Measurements from ENCODE around the gene CHCHD2.
A peak's percentile ranks its signal among the peaks of the same experiment; 100 is the strongest.

The CHCHD2 gene

DNA sequence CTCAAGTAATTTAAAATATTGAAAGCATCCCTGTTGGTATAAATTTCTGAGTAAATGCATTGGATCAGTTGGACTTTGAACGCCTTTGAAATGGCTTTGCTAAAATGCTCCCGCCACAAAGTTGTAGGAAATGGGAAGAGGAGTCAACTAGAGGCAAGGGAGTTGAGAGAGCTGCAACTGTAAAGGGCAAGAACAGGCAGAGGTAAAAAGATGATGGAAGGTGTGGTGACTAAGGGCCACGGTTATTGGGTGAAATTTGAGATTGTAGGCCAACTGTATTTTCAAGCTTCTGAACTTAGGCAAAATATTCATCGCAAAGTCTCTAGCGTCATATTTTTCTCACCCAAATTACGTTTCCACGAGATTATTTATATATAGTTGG is 42.8 kb downstream of the CHCHD2 start:
- Mint-ChIP-seq H3K4me3 (peak overlapping the region; percentile 93), H3K27ac (peak overlapping the region; percentile 97), H3K36me3 (peaks cover 23% of the 10 kb centered on the region), H3K4me1 (peaks cover 36% of the 10 kb centered on the region), H3K9me3 (no peaks in the 10 kb centered on the region), H3K27me3 (no peaks in the 10 kb centered on the region)

DNA sequence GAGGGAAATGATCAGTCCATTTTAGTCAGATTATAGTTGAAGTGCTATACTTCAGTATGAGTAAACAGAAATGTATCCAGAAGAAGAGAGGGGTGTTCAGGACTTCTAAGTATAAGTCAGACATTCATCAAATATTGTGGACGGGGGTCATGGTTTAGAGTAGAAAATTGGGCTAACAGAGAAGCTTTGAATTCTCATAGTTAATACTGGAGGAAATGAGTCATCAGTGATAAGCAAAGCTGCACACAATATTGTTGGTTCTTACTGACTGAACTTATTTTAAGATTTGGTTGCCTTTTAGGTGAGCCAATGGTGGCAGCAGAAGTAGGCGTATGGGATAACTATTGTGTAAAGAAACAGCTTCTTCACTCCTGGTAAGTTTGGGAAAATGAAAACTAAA is 43.9 kb downstream of the CHCHD2 start:
- Mint-ChIP-seq H3K9me3 (no peaks in the 10 kb centered on the region), H3K27me3 (no peaks in the 10 kb centered on the region), H3K4me3 (peak overlapping the region; percentile 51), H3K36me3 (peaks cover 28% of the 10 kb centered on the region), H3K4me1 (peaks cover 36% of the 10 kb centered on the region), H3K27ac (peak overlapping the region; percentile 89)

DNA sequence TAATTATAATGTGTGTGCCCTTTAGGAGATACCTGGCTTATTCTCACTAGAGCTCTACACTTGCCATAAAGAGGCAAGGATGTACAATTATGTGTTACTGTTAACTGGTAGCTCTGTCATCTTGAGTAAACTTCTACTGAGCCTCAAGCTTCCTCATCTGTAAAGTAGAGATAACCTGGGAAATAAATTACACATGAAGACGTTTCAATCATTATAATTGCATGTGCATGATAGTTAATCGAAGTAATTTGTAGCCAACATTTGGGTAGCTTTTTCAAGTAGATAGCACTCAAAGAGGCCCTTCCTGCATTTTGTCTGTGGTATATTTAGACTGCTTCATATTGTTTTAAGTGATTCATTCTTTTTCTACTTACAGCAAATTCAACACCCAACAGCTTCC is 52.3 kb downstream of the CHCHD2 start:
- peak overlapping the region; percentile 68 for H3K4me3 Mint-ChIP-seq
- peaks cover 15% of the 10 kb centered on the region for H3K36me3 Mint-ChIP-seq
- H3K9me3 Mint-ChIP-seq: no peaks in the 10 kb centered on the region
- H3K27ac Mint-ChIP-seq: peak overlapping the region; percentile 76
- H3K4me1 Mint-ChIP-seq: peaks cover 39% of the 10 kb centered on the region
- no peaks in the 10 kb centered on the region for H3K27me3 Mint-ChIP-seq

DNA sequence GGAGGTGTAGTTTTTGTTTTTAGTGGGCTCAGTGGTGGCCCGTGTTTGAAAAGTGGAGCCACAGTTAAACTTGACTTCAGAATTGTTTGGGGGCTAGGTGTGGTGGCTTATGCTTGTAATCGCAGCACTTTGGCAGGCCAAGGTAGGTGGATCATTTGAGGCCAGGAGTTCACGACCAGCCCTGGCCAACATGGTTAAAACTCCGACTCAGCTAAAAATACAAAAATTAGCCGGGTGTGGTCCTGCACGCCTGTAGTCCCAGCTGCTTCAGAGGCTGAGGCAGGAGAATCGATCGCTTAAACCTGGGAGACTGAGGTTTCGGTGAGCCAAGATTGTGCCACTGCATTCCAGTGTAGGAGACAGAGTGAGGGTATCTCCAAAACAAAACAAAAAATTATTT is 52.9 kb downstream of the CHCHD2 start:
- H3K4me3 Mint-ChIP-seq: peak overlapping the region; percentile 93
- H3K36me3 Mint-ChIP-seq: peaks cover 15% of the 10 kb centered on the region
- H3K9me3 Mint-ChIP-seq: no peaks in the 10 kb centered on the region
- H3K4me1 Mint-ChIP-seq: peaks cover 41% of the 10 kb centered on the region
- H3K27ac Mint-ChIP-seq: peak overlapping the region; percentile 23
- no peaks in the 10 kb centered on the region for H3K27me3 Mint-ChIP-seq

All from activated naive CD4-positive, alpha-beta T cell treated with anti-CD3 and anti-CD28 coated beads, Interleukin-2, amount 50 U/mL, for 24 hours (primary cell).